Measurements from ENCODE around the gene HNF4A. TPM values are rescaled to one million over a fixed set of nuclear protein-coding genes. Genes with fewer than 3 reads are reported as not detected.

HNF4A gene
- total RNA-seq, 1 donor from 2014 or later: not detected

DNA sequence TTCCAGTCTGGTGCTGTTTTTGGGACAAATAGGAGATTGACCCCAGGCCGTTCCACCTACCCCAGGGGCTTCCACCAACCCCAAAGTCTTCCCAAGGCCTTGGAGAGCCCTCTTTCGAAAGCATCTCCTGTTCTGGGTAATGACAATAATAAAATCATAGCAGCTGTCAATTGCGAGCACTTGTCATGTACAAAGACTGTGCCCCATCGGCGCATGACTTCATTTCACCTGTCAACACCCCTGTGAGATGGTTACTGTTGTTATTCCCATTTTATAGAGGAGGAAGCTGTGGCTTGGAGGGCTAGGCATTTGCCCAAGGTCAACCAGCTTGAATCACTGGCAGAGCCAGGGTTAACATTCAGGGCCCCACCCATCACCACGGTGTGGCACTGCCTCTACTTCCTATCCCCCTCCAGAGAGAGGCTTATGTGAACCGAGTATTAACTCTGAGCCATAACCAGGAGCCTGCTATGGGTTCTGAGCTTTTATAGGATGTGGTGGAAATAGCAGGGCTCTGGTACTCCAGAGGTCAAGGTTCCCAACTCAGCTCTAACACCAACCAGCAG is 51.2 kb downstream of the HNF4A start:
- no peak for DNase-seq (ENCODE audit: extremely low spot score in 2 of 2)
- Histone ChIP-seq H3K36me3 (no peaks in the 10 kb centered on the region), H3K9me3 (no peaks in the 10 kb centered on the region), H3K27ac (no peak overlapping the region), H3K4me3 (no peak overlapping the region), H3K4me1 (no peaks in the 10 kb centered on the region), H3K27me3 (no peaks in the 10 kb centered on the region)
- TF ChIP-seq POLR2AphosphoS5 (IDR thresholded peaks at IDR 0.05; ENCODE audit: insufficient read depth in 1 of 2, low read depth in 1 of 2): no peak
- no peak for TF ChIP-seq POLR2A (IDR thresholded peaks at IDR 0.05)
- TF ChIP-seq, protein P1, sequence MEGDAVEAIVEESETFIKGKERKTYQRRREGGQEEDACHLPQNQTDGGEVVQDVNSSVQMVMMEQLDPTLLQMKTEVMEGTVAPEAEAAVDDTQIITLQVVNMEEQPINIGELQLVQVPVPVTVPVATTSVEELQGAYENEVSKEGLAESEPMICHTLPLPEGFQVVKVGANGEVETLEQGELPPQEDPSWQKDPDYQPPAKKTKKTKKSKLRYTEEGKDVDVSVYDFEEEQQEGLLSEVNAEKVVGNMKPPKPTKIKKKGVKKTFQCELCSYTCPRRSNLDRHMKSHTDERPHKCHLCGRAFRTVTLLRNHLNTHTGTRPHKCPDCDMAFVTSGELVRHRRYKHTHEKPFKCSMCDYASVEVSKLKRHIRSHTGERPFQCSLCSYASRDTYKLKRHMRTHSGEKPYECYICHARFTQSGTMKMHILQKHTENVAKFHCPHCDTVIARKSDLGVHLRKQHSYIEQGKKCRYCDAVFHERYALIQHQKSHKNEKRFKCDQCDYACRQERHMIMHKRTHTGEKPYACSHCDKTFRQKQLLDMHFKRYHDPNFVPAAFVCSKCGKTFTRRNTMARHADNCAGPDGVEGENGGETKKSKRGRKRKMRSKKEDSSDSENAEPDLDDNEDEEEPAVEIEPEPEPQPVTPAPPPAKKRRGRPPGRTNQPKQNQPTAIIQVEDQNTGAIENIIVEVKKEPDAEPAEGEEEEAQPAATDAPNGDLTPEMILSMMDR (IDR thresholded peaks at IDR 0.05): no peak
- intact Hi-C loops (cut with DNase I): no loop called here

DNA sequence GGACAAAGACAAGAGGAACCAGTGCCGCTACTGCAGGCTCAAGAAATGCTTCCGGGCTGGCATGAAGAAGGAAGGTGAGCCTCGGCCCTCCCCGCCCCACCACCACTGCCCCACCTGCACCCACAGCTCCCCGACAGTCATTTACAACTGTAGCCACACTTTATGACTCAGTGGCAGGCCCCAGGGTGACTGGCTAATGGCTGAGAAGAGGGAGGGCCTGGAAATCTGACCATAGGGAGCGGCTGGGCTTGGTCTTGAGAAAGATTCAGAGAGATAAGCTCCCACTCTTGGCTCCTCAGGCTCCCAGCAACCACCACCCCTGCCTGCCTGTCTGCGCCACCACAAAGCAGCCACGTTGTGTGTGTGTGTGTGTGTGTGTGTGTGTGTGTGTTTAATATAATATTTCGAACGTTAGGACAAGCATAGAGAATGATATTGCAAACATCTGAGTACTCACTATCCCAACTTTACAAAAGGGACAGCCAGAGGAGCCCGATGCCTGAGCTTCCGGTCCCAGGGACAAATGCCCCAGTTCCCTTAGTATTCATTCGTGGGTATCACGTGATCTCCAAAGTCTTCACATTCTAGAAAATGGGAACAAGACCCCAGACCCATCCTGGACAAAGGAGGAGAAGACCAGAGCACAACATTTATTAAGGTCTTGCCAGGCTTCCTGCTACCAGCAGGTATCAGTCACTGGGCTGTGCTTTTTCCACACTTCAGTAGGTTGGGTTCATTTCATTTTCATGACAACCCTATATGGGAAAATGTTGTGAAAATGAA is 52.1 kb downstream of the HNF4A start:
- intact Hi-C loops (cut with DNase I): no loop called here
- Histone ChIP-seq H3K36me3 (no peaks in the 10 kb centered on the region), H3K9me3 (no peaks in the 10 kb centered on the region), H3K4me1 (no peaks in the 10 kb centered on the region), H3K27me3 (no peaks in the 10 kb centered on the region), H3K27ac (no peak overlapping the region), H3K4me3 (no peak overlapping the region)
- TF ChIP-seq, protein P1 (IDR thresholded peaks at IDR 0.05): no peak
- TF ChIP-seq POLR2AphosphoS5 (IDR thresholded peaks at IDR 0.05; ENCODE audit: insufficient read depth in 1 of 2, low read depth in 1 of 2) (no peak), POLR2A (IDR thresholded peaks at IDR 0.05) (no peak)
- DNase-seq (ENCODE audit: extremely low spot score in 2 of 2): no peak

DNA sequence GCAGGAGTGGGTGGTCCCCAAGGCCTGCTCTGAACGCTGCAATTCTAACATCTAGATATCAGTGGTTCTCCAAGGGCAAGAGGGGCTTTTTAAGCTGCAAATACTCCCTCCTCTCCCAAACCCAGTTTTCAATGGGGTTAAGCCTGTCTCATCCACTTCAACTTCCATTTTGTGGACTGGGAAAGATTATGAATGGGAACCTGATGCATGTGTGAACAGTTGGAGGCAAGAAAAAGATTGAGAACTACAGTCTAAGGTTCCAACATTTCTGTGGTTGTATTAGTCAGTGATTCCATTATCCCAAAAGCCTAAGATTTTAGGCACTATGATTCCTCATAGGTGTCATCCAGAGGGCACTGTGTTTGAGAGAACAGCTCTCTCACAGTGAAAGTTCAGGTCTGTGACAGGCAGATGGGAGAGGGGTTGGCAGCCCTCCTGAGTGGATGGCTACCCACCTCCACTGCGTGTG is 53.7 kb downstream of the HNF4A start:
- no peak for DNase-seq (ENCODE audit: extremely low spot score in 2 of 2)
- Histone ChIP-seq H3K27me3 (no peaks in the 10 kb centered on the region), H3K4me1 (no peaks in the 10 kb centered on the region), H3K27ac (no peak overlapping the region), H3K36me3 (no peaks in the 10 kb centered on the region), H3K9me3 (no peaks in the 10 kb centered on the region), H3K4me3 (no peak overlapping the region)
- intact Hi-C loops (cut with DNase I): no loop called here
- TF ChIP-seq POLR2A (IDR thresholded peaks at IDR 0.05) (no peak), POLR2AphosphoS5 (IDR thresholded peaks at IDR 0.05; ENCODE audit: insufficient read depth in 1 of 2, low read depth in 1 of 2) (no peak)
- TF ChIP-seq, protein P1 (IDR thresholded peaks at IDR 0.05): no peak

DNA sequence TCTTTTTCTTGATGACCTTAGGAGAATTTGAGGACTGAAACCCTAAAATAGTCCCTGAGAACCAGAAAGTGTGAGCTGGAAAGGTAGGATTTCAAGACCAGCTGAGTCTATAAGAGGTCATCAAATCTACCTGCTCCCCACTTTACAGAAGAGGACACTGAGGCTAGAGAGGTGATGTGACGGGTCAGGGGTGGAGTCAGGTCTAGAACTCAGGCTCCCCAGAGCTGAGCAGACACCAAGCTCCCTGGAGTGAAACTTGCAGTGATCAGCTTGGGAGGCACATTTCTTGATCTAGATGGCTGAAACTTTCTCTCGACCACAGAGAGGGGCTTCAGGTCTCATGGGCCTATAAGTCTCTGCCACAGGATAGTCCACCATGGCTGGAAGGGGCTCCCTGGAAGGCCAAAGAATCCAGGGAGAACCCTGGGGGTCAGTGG is 55.1 kb downstream of the HNF4A start:
- Histone ChIP-seq H3K27me3 (no peaks in the 10 kb centered on the region), H3K4me3 (no peak overlapping the region), H3K27ac (no peak overlapping the region), H3K36me3 (no peaks in the 10 kb centered on the region), H3K4me1 (no peaks in the 10 kb centered on the region), H3K9me3 (no peaks in the 10 kb centered on the region)
- TF ChIP-seq, protein P1 (IDR thresholded peaks at IDR 0.05): no peak
- no peak for TF ChIP-seq POLR2A (IDR thresholded peaks at IDR 0.05)
- no peak for TF ChIP-seq POLR2AphosphoS5 (IDR thresholded peaks at IDR 0.05; ENCODE audit: insufficient read depth in 1 of 2, low read depth in 1 of 2)
- no peak for DNase-seq (ENCODE audit: extremely low spot score in 2 of 2)
- intact Hi-C loops (cut with DNase I): no loop called here
